Measurements from ENCODE around the gene CCDC50.

The CCDC50 gene

GRCh38 chr3:191432162-191432561 lies 103.0 kb downstream of the CCDC50 start:
- DNase-seq: no peak

- DNase-seq: no peak
Measured at GRCh38 chr3:191434024-191434423, 104.8 kb downstream of the CCDC50 start.

- no peak for DNase-seq
Measured at GRCh38 chr3:191435981-191436380, 106.8 kb downstream of the CCDC50 start.

GRCh38 chr3:191438150-191438814 lies 109.1 kb downstream of the CCDC50 start:
- DNase-seq: no peak

- DNase-seq: no peak
Measured at GRCh38 chr3:191440532-191440931, 111.3 kb downstream of the CCDC50 start.

- DNase-seq: no peak
Measured at GRCh38 chr3:191441687-191442086, 112.5 kb downstream of the CCDC50 start.

- DNase-seq: no peak
Measured at GRCh38 chr3:191444569-191444968, 115.4 kb downstream of the CCDC50 start.

Measured in HCEC 1CT (cell line).